IMR-90 (cell line): ENCODE measurements around the gene MTA2. TPM values are rescaled to one million over a fixed set of nuclear protein-coding genes. Genes with fewer than 3 reads are reported as not detected.

ENCODE experiments used
- polyA plus RNA-seq, 3 experiments: library from polyadenylated mRNA; depleted of rRNA; stranded (reverse); fragments of >200 nt; gene quantifications; 2 replicates each; pipeline ENCODE4 v1.2.3, GENCODE V29; 2012; ENCODE audit warnings: low replicate concordance in 1 of 3
- total RNA-seq: library from RNA; depleted of rRNA; stranded (reverse); fragments of >200 nt; gene quantifications from 2 replicates; pipeline ENCODE4 v1.2.3, GENCODE V29; 2012
- TF ChIP-seq, protein P1 (sequence below): fragments of 150-350 bp; IDR thresholded peaks from 2 replicates; pipeline ENCODE4 v1.6.1; 2016; ENCODE audit warnings: low read depth, mild to moderate bottlenecking, low read length, moderate library complexity, borderline replicate concordance

Gene MTA2
- total and polyA plus RNA-seq, 2 of the 4 experiments (the other 2 are of a cell fraction) = 34.8 to 136 TPM

GRCh38 chr11:62621567-62622470, 20.2 kb upstream of the MTA2 start, which contains the start of gene B3GAT3 (continued):
- TF ChIP-seq, protein P1, sequence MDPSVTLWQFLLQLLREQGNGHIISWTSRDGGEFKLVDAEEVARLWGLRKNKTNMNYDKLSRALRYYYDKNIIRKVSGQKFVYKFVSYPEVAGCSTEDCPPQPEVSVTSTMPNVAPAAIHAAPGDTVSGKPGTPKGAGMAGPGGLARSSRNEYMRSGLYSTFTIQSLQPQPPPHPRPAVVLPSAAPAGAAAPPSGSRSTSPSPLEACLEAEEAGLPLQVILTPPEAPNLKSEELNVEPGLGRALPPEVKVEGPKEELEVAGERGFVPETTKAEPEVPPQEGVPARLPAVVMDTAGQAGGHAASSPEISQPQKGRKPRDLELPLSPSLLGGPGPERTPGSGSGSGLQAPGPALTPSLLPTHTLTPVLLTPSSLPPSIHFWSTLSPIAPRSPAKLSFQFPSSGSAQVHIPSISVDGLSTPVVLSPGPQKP = no peak
